ENCODE results near the gene LCN15. TPM values are rescaled to one million over a fixed set of nuclear protein-coding genes. Genes with fewer than 3 reads are reported as not detected.

The LCN15 gene
- total and polyA plus RNA-seq, 8 donors = 0.06 to 0.18 (median 0.07) TPM; not detected in 3

DNA sequence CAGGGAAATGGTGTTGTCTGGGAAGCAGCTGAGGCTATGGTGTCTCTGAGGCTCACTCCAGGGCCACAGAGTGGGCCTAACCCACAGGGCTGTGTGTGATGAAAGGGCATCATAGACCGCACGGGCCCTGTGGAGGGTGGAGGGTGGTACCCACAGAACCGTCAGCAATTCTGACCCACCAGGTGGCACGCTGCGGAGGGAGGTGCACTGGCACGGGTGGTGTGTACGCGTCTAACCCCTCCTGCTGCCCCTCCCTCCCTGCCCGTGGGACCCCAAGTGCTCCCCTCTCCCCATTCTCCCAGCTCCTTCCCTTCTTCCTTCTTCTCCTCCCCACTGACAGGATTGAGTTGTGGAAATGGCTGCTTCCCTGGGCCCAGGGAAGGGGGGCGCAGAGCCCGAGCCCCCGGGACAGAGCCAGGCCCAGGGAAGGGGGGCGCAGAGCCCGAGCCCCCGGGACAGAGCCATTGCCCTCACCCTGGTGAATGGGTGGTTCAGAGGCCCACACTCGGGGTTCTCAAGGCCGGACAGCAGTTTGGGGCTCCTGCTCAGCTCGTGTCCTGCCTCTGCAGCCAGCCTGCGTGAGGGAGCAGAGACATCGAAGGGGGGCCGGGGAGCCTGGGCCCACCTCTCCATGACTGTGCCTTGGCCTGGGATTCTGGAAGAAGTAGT lies 28.4 kb downstream of the LCN15 start:
- Histone ChIP-seq H3K36me3 (no peaks in the 10 kb centered on the region), H3K27me3 (peaks cover 0 to 19% of the 10 kb centered on the region in 2 donors), H3K4me1 (peaks cover 2% of the 10 kb centered on the region in 2 donors), H3K9me3 (no peaks in the 10 kb centered on the region), H3K27ac (no peak overlapping the region), H3K4me3 (no peak overlapping the region)
- DNase-seq (no peak), ATAC-seq (no peak)
- TF ChIP-seq, protein P1, sequence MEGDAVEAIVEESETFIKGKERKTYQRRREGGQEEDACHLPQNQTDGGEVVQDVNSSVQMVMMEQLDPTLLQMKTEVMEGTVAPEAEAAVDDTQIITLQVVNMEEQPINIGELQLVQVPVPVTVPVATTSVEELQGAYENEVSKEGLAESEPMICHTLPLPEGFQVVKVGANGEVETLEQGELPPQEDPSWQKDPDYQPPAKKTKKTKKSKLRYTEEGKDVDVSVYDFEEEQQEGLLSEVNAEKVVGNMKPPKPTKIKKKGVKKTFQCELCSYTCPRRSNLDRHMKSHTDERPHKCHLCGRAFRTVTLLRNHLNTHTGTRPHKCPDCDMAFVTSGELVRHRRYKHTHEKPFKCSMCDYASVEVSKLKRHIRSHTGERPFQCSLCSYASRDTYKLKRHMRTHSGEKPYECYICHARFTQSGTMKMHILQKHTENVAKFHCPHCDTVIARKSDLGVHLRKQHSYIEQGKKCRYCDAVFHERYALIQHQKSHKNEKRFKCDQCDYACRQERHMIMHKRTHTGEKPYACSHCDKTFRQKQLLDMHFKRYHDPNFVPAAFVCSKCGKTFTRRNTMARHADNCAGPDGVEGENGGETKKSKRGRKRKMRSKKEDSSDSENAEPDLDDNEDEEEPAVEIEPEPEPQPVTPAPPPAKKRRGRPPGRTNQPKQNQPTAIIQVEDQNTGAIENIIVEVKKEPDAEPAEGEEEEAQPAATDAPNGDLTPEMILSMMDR (IDR thresholded peaks at IDR 0.05) = no peak
- intact Hi-C loops (cut with DNase I) = no loop called here

DNA sequence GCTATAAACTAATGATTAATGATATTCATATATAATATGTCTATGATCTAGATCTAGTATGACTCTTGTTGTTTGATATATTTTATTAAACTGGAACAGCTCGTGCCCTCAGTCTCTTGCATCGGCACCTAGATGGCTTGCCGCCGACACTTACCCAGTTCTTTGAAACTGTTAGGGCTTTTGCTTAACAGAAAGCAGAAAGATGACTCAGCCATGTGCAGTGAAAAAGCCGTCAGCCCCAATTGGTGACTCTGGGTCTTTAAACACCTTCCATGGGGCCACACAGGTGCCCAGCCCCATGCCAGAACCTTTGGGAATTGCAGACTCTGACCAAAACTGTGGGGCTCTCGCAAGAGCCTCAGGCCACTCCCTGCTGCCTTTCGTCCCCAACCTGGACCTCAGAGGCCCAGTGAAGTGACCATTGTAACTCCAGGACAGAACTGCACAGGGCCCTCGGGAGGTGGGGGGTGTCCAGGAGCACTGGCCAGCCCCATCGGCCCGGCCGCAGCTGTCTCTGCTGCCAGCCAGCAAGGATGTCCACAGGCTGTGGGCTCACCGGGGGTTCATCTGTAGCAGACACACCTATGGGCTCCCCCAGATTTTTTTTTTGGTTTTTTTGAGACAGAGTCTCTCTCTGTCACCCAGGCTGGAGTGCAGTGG lies 29.4 kb downstream of the LCN15 start:
- no peak overlapping the region for H3K4me3 ChIP-seq
- H3K4me1 ChIP-seq = no peaks in the 10 kb centered on the region
- no peak overlapping the region for H3K27ac ChIP-seq
- TF ChIP-seq, protein P1 (IDR thresholded peaks at IDR 0.05) = no peak
- no peaks in the 10 kb centered on the region for H3K36me3 ChIP-seq
- ATAC-seq = no peak
- peak in 1 of 4 donors; percentile 54 for DNase-seq
- peaks cover 0 to 9% of the 10 kb centered on the region in 2 donors for H3K27me3 ChIP-seq
- no peaks in the 10 kb centered on the region for H3K9me3 ChIP-seq
- intact Hi-C loops (cut with DNase I) = no loop called here

DNA sequence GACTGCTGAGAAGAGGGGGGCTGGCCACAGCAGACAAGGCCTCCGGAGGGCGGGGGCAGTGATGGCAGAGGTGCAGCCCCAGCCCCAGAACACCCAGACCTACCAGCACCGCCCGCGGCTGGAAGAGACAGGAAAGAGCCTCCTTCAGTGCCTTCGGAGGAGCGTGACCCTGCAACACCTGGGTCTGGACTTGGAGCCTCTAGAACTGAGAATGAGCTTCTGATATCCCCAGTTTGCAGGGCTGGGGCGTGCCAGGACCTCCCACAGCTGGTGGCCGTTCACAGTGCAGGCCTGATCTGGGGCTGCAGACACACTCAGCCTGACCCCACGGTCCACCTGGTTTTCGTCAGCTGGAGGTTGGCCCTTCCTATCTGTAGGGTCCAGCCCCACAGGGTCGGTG lies 30.7 kb downstream of the LCN15 start:
- H3K4me1 ChIP-seq = peaks cover 0 to 6% of the 10 kb centered on the region in 2 donors
- H3K4me3 ChIP-seq = no peak overlapping the region
- H3K27ac ChIP-seq = no peak overlapping the region
- no peak for ATAC-seq
- TF ChIP-seq, protein P1 (IDR thresholded peaks at IDR 0.05) = no peak
- H3K9me3 ChIP-seq = no peaks in the 10 kb centered on the region
- no peaks in the 10 kb centered on the region for H3K36me3 ChIP-seq
- intact Hi-C loops (cut with DNase I) = no loop called here
- peak in 1 of 4 donors; percentile 58 for DNase-seq
- H3K27me3 ChIP-seq = peaks cover 0 to 4% of the 10 kb centered on the region in 2 donors

DNA sequence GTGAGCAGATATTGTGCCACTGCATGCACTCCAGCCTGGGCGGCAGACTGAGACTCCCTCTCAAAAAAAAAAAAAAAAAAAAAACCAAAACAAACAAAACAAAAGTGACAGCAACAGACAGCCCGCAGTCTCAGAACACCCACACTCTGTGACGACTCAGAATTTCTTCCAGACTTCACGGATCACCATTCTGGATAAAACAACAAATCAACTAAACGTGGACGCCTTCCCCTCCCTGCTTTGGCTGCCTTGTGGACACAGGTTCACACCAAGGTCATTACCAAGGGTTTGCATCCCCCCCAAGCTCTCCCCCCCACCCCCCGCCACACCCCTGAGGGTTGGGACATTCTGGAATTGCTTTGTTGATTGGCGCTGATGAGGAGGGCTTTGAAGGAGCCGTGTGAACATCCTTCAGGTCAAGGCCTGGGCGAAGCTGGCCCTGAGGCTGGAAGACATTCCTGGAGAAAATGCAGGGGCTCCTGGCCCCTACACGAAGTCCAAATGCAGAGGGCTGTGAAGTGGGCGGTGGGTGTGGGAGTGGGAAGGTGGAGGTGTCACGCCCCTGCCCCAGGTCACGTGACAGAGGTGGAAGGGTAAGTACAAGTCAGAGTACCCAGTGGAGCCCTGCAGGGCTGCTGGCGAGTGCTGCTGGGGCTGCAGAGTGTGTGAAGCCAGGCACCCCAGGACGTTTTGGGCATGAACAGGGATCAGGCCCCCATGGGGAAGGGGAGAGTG lies 31.7 kb downstream of the LCN15 start:
- H3K9me3 ChIP-seq = no peaks in the 10 kb centered on the region
- TF ChIP-seq, protein P1 (IDR thresholded peaks at IDR 0.05) = no peak
- no peaks in the 10 kb centered on the region for H3K36me3 ChIP-seq
- intact Hi-C loops (cut with DNase I) = no loop called here
- DNase-seq (peak in 1 of 4 donors; percentile 64), ATAC-seq (no peak)
- H3K4me1 ChIP-seq = peaks cover 0 to 10% of the 10 kb centered on the region in 2 donors
- H3K27me3 ChIP-seq = peaks cover 0 to 8% of the 10 kb centered on the region in 2 donors
- H3K4me3 ChIP-seq = no peak overlapping the region
- no peak overlapping the region for H3K27ac ChIP-seq

DNA sequence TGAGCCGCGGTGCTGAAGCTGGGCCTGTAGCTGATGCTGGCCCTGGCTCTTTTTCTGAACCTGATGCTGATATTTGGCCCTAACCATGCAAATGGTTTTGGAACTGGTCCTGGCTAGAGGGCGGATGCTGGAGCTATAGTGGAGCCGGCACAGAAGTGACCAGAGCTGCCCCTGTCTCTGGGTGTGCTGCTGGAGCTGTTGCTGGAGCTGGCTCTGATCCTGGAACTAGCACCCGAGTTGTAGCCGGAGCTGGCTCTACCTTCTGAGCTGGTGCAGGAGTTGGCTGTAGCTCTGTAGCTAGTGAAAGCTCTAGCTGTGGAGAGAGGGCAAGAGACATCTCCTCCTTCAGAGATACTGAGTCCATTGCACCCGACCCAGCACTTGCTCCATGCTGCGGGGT lies 34.4 kb downstream of the LCN15 start:
- Histone ChIP-seq H3K9me3 (no peaks in the 10 kb centered on the region), H3K27me3 (peaks cover 0 to 8% of the 10 kb centered on the region in 2 donors), H3K27ac (no peak overlapping the region), H3K36me3 (peaks cover 0 to 19% of the 10 kb centered on the region in 2 donors), H3K4me1 (peaks cover 19 to 36% of the 10 kb centered on the region in 2 donors), H3K4me3 (no peak overlapping the region)
- no peak for ATAC-seq
- intact Hi-C loops (cut with DNase I) = no loop called here
- DNase-seq = no peak
- TF ChIP-seq, protein P1 (IDR thresholded peaks at IDR 0.05) = no peak

All from left lung (tissue), 10 donors.